BLaER1 (cell line): Measurements from ENCODE around the gene QSOX2.

Source experiments
- H3K27ac ChIP-seq: shearing (Covaris generic); formaldehyde crosslinking; 2 replicates; pipeline ENCODE4 v1.8.1; 2022
- H3K27me3 ChIP-seq: shearing (Covaris generic); formaldehyde crosslinking; 2 replicates; pipeline ENCODE4 v1.8.1; 2022
- H3K36me3 ChIP-seq: shearing (Covaris generic); formaldehyde crosslinking; 2 replicates; pipeline ENCODE4 v1.8.1; 2022
- H3K4me1 ChIP-seq: shearing (Covaris generic); formaldehyde crosslinking; 2 replicates; pipeline ENCODE4 v1.8.1; 2022
- H3K4me2 ChIP-seq: shearing (Covaris generic); formaldehyde crosslinking; 2 replicates; pipeline ENCODE4 v1.8.1; 2022
- H3K4me3 ChIP-seq: shearing (Covaris generic); formaldehyde crosslinking; 2 replicates; pipeline ENCODE4 v1.8.1; 2022
- H3K9ac ChIP-seq: shearing (Covaris generic); formaldehyde crosslinking; 2 replicates; pipeline ENCODE4 v1.8.1; 2022
- H3K9me3 ChIP-seq: shearing (Covaris generic); formaldehyde crosslinking; 2 replicates; pipeline ENCODE4 v1.8.1; 2022
- H4K20me1 ChIP-seq: shearing (Covaris generic); formaldehyde crosslinking; 2 replicates; pipeline ENCODE4 v1.8.1; 2022
- Cebpa-rat ChIP-seq: shearing (Covaris generic); IDR thresholded peaks from 2 replicates; pipeline ENCODE4 v1.8.1; 2022

The QSOX2 gene

DNA sequence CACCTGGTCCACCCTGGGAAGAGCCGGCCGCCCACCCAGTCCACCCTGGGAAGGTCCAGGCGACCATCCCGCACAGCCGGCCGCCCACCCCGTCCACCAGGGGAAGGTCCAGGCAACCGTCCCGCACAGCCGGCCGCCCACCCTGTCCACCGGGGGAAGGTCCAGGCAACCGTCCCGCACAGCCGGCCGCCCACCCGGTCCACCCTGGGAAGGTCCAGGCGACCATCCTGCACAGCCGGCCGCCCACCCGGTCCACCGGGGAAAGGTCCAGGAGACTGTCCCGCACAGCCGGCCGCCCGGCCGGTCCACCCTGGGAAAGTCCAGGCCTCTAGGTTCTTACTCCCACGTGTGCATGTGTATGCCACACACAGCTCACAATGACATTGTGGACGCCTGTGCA is 6.7 kb upstream of the QSOX2 start:
- Histone ChIP-seq H3K9ac (no peak overlapping the region; the same call in 1 of the 2 replicates), H3K4me2 (peak overlapping the region; percentile 34)
- TF ChIP-seq Cebpa-rat = no peak

DNA sequence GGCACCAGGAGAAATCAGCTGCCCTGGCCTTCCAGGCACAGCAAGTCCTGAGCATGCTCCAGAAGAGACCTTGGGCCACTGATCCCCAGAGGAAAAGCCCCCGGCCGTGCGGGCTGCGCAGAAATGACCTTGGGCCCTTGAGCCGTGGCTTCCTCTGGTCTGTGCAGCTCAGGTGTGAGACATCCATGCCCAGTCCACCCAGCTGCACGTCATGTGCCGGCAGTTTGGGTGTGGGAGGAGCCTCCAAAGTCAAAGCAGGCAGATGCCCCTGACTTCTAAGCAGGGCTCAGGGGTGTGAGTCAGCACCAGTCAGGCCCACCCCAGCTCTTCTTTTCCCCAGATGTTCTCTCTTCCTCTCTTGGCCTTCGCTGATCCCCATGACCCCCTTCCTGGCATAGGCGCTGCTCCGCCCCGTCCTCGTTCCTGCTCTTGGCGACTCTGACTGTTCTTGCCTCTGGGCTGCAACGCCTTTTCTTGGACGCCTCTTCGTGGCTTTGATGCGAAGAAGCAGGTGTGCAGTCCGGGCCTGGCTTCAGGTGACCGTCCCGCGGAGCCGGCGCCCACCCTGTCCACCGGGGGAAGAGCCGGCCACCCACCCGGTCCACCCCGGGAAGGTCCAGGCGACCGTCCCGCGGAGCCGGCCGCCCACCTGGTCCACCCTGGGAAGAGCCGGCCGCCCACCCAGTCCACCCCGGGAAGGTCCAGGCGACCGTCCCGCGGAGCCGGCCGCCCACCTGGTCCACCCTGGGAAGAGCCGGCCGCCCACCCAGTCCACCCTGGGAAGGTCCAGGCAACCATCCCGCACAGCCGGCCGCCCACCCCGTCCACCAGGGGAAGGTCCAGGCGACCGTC is 5.9 kb upstream of the QSOX2 start:
- Histone ChIP-seq H3K9me3 (no peaks in the 10 kb centered on the region), H3K4me2 (peak overlapping the region; percentile 70), H3K4me3 (no peak overlapping the region), H3K27ac (peak overlapping the region; percentile 67), H4K20me1 (no peaks in the 10 kb centered on the region), H3K36me3 (no peaks in the 10 kb centered on the region), H3K9ac (peak overlapping the region; percentile 30; the same call in 1 of the 2 replicates), H3K4me1 (peaks cover 79% of the 10 kb centered on the region), H3K27me3 (no peaks in the 10 kb centered on the region)
- no peak for TF ChIP-seq Cebpa-rat

More for the DNA sequence above, 6.7 kb upstream of the QSOX2 start:
- Histone ChIP-seq H3K4me1 (peaks cover 79% of the 10 kb centered on the region), H4K20me1 (no peaks in the 10 kb centered on the region), H3K4me3 (no peak overlapping the region), H3K36me3 (no peaks in the 10 kb centered on the region), H3K27me3 (no peaks in the 10 kb centered on the region), H3K27ac (0 out of 2 replicates have a peak overlapping the region, but pooled peaks have one; percentile 22), H3K9me3 (no peaks in the 10 kb centered on the region)

DNA sequence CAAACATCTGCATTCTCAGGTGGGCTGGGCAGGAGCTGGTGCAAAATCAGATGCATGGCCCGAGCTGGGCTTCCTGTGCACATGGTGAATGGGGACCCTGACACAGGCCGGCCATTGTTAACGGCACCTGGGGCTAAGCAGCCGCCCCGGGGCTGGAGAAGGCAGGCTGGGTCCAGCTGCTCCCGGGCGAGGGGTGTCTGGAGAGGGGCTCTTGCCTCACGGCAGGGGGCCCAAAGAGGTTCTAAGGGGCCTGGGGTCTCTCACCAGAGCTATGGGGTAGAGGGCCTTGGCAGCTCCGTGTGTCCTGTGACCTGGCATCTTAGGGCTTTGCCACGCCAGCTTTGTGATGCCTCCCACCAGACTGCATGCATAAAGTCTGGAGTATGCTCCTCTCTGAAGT is 5.1 kb upstream of the QSOX2 start:
- Histone ChIP-seq H3K4me1 (peaks cover 77% of the 10 kb centered on the region), H3K36me3 (no peaks in the 10 kb centered on the region), H3K27ac (peak overlapping the region; percentile 67), H3K9ac (no peak overlapping the region), H3K4me3 (no peak overlapping the region), H3K4me2 (peak overlapping the region; percentile 70), H4K20me1 (no peaks in the 10 kb centered on the region), H3K27me3 (no peaks in the 10 kb centered on the region), H3K9me3 (no peaks in the 10 kb centered on the region)
- TF ChIP-seq Cebpa-rat = no peak

DNA sequence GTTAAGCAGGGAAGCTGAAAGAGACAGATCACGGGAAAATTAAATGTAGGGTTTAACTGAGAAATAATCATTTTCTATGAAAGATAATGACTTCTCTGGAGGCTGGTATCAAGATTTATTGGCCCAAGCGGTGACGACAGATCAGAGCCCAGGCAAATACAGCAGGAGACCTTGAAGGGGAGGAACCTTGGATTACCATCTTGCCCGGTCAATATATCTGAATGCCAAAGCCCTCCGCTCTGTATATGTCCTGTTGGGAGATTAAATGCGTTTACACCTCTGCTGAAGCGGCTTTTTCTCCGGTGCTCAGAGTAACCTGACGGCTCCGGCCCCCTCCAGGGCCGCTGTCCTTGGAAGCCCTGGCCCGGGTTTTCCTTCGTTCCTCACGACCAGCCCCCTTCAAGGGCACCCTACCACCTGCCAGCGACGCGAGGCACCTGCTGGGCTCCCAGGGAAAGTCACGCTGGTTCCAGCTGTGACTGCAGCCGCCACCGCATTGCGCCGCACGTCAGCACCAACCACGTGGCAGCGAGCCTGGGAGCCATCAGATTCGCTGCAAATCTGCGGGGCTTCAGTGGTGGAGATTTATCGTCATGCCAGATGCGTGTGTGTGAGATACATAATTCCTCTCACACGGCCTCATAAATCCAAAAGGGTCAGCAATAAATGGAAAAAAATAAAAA is 4.4 kb upstream of the QSOX2 start:
- H4K20me1 ChIP-seq = peaks cover 4% of the 10 kb centered on the region
- no peak for TF ChIP-seq Cebpa-rat
- H3K9ac ChIP-seq = no peak overlapping the region
- peak overlapping the region; percentile 70; the same call in 1 of the 2 replicates for H3K4me2 ChIP-seq
- H3K9me3 ChIP-seq = no peaks in the 10 kb centered on the region
- H3K27me3 ChIP-seq = no peaks in the 10 kb centered on the region
- no peaks in the 10 kb centered on the region for H3K36me3 ChIP-seq
- H3K27ac ChIP-seq = no peak overlapping the region
- H3K4me3 ChIP-seq = no peak overlapping the region
- H3K4me1 ChIP-seq = peaks cover 74% of the 10 kb centered on the region

DNA sequence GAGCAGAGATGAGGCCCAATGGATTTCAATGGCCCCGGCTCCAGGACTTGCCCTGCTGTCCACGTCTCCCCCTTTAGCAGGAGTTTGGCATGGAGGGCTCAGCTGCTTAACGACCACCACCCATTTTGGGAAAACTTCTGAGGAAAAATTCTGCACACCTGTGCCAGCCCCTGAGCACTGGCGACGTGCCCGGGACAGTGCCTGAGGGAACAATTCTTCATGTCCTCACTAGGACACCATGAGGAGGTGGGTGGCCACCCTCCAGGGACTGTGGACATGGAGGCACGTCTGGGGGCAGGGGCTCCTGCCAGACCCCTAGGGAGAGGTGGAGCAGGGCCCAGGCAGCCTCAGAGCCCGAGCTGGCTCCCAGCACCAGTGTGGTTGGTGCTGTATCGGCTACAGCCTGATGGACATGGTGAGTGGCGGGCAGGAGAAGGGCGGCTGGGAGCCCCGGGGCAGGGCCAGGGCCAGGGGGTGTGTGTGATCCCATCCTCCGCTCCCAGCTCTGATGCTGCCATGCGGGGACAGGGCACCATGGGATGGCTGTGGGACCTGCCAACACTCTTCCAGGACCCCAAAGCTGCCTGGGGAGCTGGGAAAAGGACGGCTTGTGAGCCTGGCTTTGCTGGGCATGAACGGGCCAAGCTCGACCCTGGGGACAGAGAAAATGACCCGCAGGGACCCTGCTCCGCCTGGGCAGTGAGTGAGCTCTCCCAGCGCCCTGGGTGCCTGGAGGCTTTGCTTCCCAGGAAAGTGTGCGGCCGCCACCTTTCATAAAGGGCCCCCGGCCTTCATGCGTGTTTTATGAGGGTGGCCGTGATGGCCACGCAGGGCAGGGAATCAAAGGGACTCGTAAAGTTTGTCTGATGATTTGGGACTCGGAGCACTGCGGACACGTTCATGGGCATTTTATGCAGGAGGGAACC is 3.6 kb upstream of the QSOX2 start:
- H3K4me1 ChIP-seq = peaks cover 76% of the 10 kb centered on the region
- no peaks in the 10 kb centered on the region for H3K27me3 ChIP-seq
- no peaks in the 10 kb centered on the region for H3K36me3 ChIP-seq
- H4K20me1 ChIP-seq = peaks cover 12% of the 10 kb centered on the region
- no peak overlapping the region for H3K27ac ChIP-seq
- no peak overlapping the region for H3K9ac ChIP-seq
- TF ChIP-seq Cebpa-rat = no peak
- no peak overlapping the region for H3K4me3 ChIP-seq
- no peaks in the 10 kb centered on the region for H3K9me3 ChIP-seq
- no peak overlapping the region for H3K4me2 ChIP-seq

DNA sequence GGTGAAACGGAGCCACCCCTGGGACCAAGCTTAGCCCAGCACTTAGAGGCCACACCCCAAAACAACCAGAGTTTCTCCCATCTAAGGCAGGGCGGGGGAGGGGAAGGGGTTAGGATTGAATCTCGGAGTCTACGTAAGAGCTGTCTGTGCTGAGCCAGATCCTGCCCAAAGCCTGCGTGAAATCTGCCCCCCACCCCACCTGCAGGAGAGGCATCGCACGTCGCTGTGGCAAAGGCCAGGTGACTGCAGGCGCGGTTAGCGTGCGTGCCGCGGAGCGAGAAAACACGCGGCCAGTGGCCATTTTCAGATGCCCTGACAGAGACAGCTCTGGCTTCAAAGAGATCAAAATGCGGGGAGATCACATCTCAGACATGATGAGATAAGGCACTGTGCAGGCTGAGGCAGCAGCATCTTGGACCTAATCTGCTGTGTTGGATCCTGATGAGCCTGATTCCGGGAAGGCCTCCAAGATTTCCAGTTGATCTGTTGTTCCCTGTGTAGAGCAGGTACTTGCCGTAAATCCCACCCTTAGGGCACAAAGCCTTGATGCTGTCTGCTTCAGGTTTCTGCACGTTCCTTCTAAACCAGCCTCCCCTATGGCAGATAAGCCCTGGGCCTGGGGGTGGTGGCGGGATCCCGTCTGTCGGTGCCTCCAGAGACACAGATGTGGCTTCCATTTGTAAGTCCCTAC is 2.5 kb upstream of the QSOX2 start:
- no peak overlapping the region for H3K27ac ChIP-seq
- no peaks in the 10 kb centered on the region for H3K27me3 ChIP-seq

DNA sequence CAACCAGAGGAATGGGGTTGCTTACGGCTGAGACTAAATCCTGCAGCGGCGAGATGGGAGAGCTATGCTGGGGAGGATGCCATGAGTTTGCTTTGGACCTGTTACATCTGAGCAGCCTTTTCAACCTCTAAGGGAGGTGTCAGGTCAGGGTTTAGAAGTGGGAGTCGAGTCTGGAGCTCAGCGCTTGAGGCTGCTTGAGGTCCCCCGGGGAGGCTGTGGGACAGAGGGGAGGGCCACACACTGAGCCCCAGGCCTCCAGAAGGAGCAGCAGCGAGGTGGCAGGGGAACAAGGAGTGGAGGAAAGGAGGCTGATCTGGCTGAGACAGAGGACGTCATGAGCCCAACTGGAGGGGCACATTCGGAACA is 1.9 kb upstream of the QSOX2 start:
- TF ChIP-seq Cebpa-rat = no peak
- Histone ChIP-seq H3K9me3 (no peaks in the 10 kb centered on the region), H3K4me2 (peak overlapping the region; percentile 74), H3K36me3 (no peaks in the 10 kb centered on the region), H3K27ac (no peak overlapping the region), H3K4me1 (peaks cover 82% of the 10 kb centered on the region), H3K27me3 (no peaks in the 10 kb centered on the region), H3K9ac (no peak overlapping the region), H4K20me1 (peaks cover 29% of the 10 kb centered on the region), H3K4me3 (no peak overlapping the region)

More for the DNA sequence above, 2.5 kb upstream of the QSOX2 start:
- peaks cover 23% of the 10 kb centered on the region for H4K20me1 ChIP-seq
- no peaks in the 10 kb centered on the region for H3K9me3 ChIP-seq
- peak overlapping the region; percentile 74 for H3K4me2 ChIP-seq
- no peaks in the 10 kb centered on the region for H3K36me3 ChIP-seq
- H3K4me3 ChIP-seq = no peak overlapping the region
- TF ChIP-seq Cebpa-rat = no peak
- no peak overlapping the region for H3K9ac ChIP-seq
- peaks cover 82% of the 10 kb centered on the region for H3K4me1 ChIP-seq

DNA sequence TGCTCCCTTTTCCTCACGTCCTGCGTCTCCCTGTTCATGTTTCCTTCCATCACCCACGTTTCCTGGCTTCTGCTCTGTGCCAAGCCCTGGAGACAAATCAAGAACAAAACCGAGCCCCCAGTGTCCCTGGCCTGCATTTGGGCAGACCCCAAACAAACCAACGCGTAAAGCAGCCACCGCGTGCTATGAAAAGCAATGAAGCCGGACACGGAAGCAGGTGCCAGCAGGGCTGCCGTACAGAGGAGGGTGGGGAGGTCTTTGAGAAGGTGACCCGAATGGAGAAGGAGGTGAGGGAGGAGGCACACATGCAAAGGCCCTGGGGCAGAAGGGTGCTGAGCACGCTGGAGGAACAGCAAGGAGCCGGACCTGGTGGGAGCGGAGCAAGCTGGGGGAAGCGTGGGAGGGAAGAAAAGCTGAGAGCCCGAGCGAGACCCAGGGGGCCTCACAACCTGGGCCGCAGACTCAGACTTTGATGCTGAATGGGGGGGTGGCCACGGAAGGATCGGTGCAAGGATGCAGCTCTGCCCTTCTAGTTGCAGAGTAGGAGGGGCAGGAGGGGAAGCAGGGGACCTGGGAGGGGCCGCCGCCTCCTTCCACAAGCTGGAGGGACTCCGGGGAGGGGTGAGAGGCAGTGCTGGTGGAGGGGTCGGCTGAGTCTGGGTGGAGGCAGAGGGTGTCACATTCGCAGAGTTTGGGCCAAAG is 1.4 kb upstream of the QSOX2 start:
- H3K27ac ChIP-seq = peak overlapping the region; percentile 16; the same call in 1 of the 2 replicates
- no peak for TF ChIP-seq Cebpa-rat

More for the DNA sequence above, 1.4 kb upstream of the QSOX2 start:
- Histone ChIP-seq H3K27me3 (no peaks in the 10 kb centered on the region), H3K4me2 (peak overlapping the region; percentile 74), H3K36me3 (no peaks in the 10 kb centered on the region), H3K4me1 (peaks cover 82% of the 10 kb centered on the region), H3K9me3 (no peaks in the 10 kb centered on the region), H4K20me1 (peaks cover 34% of the 10 kb centered on the region), H3K4me3 (no peak overlapping the region), H3K9ac (peak overlapping the region; percentile 25; the same call in 1 of the 2 replicates)
